HepG2 (cell line): ENCODE measurements around the gene LYPD1. TPM values are rescaled to one million over a fixed set of nuclear protein-coding genes. Genes with fewer than 3 reads are reported as not detected.

Source experiments
- ATAC-seq: fragments of 200-7000 bp; cut with Tn5 transposase; 3 replicates; pipeline ENCODE4 v1.9.1; 2020; ENCODE audit warnings: mild to moderate bottlenecking, moderate library complexity
- BruUV-seq: library from RNA; stranded (reverse); fragments of 400-500 nt; replicated peaks from 2 replicates; lab custom pipeline; 2021; lab: Mats Ljungman, UMichigan
- CTCF ChIA-PET: fragments of 300-600 bp; formaldehyde crosslinking; extraction: SDS; loops from one replicate; lab custom pipeline; 2021; ENCODE audit warnings: low total read pairs, inconsistent platforms, low intra/inter-chr PET ratio; lab: Yijun Ruan, JAX
- POLR2A ChIA-PET: fragments of 350-600 bp; sonication (Branson Sonifier 250); formaldehyde crosslinking; loops from one replicate; lab custom pipeline; 2020; ENCODE audit warnings: antibody characterized with exemption, inconsistent platforms; lab: Yijun Ruan, JAX
- DNase-seq: peaks from one replicate; pipeline ENCODE4 v3.0.0-alpha.2; 2015; ENCODE audit warnings: low spot score
- FAIRE-seq: peaks from 3 replicates; lab custom pipeline; 2011; peaks lifted over from hg19 to GRCh38; lab: Jason Lieb, UNC
- H2AFZ ChIP-seq: one replicate; pipeline ENCODE4 v1.6.1; 2011; ENCODE audit warnings: low read length, inconsistent platforms
- H3K27ac ChIP-seq: fragments of 300-600 bp; 3 replicates; pipeline ENCODE4 v1.8.0; 2011; ENCODE audit warnings: mixed run types, mild to moderate bottlenecking, mixed read lengths, low read length, inconsistent platforms; ENCODE audit not compliant: insufficient read depth; ENCODE audit errors: extremely low read length
- H3K27me3 ChIP-seq, 2 experiments: fragments of 200-600 bp in 1 of 2; 2 replicates in 1 of 2; 3 replicates in 1 of 2; pipeline versions ENCODE4 v1.6.0 to v1.8.0; 2011; ENCODE audit warnings: low read length in 2 of 2, mild to moderate bottlenecking in 2 of 2, moderate library complexity in 2 of 2, inconsistent platforms in 1 of 2; ENCODE audit not compliant: insufficient read depth in 2 of 2, control insufficient read depth in 1 of 2
- H3K36me3 ChIP-seq, 2 experiments: fragments of 200-600 bp in 1 of 2; replicated peaks in 1 of 2; 2 replicates in 1 of 2; 3 replicates in 1 of 2; pipeline versions ENCODE4 v1.5.1 to v1.8.0; 2011; ENCODE audit warnings: low read length in 2 of 2, inconsistent platforms in 1 of 2; ENCODE audit not compliant: insufficient read depth in 2 of 2, control insufficient read depth in 1 of 2
- H3K4me1 ChIP-seq: 2 replicates; pipeline ENCODE4 v1.5.1; 2012; ENCODE audit warnings: low read length, inconsistent platforms; ENCODE audit not compliant: insufficient read depth
- H3K4me2 ChIP-seq: 2 replicates; pipeline ENCODE4 v1.6.0; 2011; ENCODE audit warnings: low read depth, low read length, inconsistent platforms
- H3K4me3 ChIP-seq, 3 experiments: fragments of 200-600 bp in 1 of 3; sonication (generic), shearing (Covaris generic) in 1 of 3; replicated peaks in 1 of 3; 2 replicates each; pipeline ENCODE4 v1.5.1; 2011 to 2016; ENCODE audit warnings: low read length in 3 of 3, inconsistent platforms in 2 of 3, low read depth in 2 of 3, mild to moderate bottlenecking in 2 of 3, control low read depth in 1 of 3, mixed read lengths in 1 of 3; ENCODE audit not compliant: insufficient read depth in 1 of 3
- H3K79me2 ChIP-seq: one replicate; pipeline ENCODE4 v1.6.1; 2011; ENCODE audit warnings: low read length, inconsistent platforms; ENCODE audit not compliant: insufficient read depth
- H3K9ac ChIP-seq: 2 replicates; pipeline ENCODE4 v1.6.0; 2011; ENCODE audit warnings: mild to moderate bottlenecking, low read depth, low read length, inconsistent platforms; ENCODE audit not compliant: insufficient read depth
- H3K9me3 ChIP-seq: 2 replicates; pipeline ENCODE4 v1.5.1; 2012; ENCODE audit warnings: mild to moderate bottlenecking, low read length
- H4K20me1 ChIP-seq: 2 replicates; pipeline ENCODE4 v1.6.0; 2011; ENCODE audit warnings: inconsistent platforms, mild to moderate bottlenecking, low read length, moderate library complexity; ENCODE audit not compliant: insufficient read depth
- ARID2 ChIP-seq: sonication (generic); formaldehyde crosslinking; IDR thresholded peaks from 2 replicates; pipeline ENCODE4 v1.8.1; 2022; ENCODE audit warnings: mild to moderate bottlenecking, missing genetic modification reagents, borderline replicate concordance
- CHCHD3 ChIP-seq: sonication (generic); formaldehyde crosslinking; IDR thresholded peaks from 2 replicates; pipeline ENCODE4 v1.8.0; 2022; ENCODE audit warnings: mild to moderate bottlenecking, missing genetic modification reagents, moderate library complexity
- DMAP1 ChIP-seq: IDR thresholded peaks from 2 replicates; pipeline ENCODE4 v1.6.1; 2016
- ESRRA ChIP-seq: sonication (generic); formaldehyde crosslinking; IDR thresholded peaks from 2 replicates; pipeline ENCODE4 v1.5.1; 2020; ENCODE audit warnings: mild to moderate bottlenecking, low read depth, missing genetic modification reagents
- FOXA1 ChIP-seq, 2 experiments: fragments of 450-650 bp in 1 of 2; sonication (generic) in 1 of 2; formaldehyde crosslinking in 1 of 2; IDR thresholded peaks; 2 replicates each; pipeline versions ENCODE4 v1.4.0 to v1.6.1; 2016 to 2020; ENCODE audit warnings: missing genetic modification reagents in 1 of 2
- KDM4B ChIP-seq: sonication (generic); formaldehyde crosslinking; IDR thresholded peaks from 2 replicates; pipeline ENCODE4 v1.4.0; 2020; ENCODE audit warnings: missing genetic modification reagents
- MNT ChIP-seq: fragments of 450-650 bp; IDR thresholded peaks from 2 replicates; pipeline ENCODE4 v1.6.1; 2016
- NFYB ChIP-seq: sonication (generic); formaldehyde crosslinking; IDR thresholded peaks from 2 replicates; pipeline ENCODE4 v1.4.0; 2020; ENCODE audit warnings: missing genetic modification reagents
- POGZ ChIP-seq: sonication (generic); formaldehyde crosslinking; IDR thresholded peaks from 2 replicates; pipeline ENCODE4 v1.4.0; 2020; ENCODE audit warnings: mild to moderate bottlenecking, missing genetic modification reagents
- PTBP1 ChIP-seq: fragments of 200-400 bp; formaldehyde crosslinking; IDR thresholded peaks from 2 replicates; pipeline ENCODE4 v1.6.1; 2018; ENCODE audit warnings: low read length, low read depth; ENCODE audit not compliant: poor library complexity, severe bottlenecking
- RAD21 ChIP-seq: fragments of 450-650 bp; formaldehyde crosslinking; IDR thresholded peaks from 2 replicates; pipeline ENCODE4 v1.5.0; 2020; ENCODE audit warnings: mild to moderate bottlenecking
- SRY ChIP-seq: sonication (generic); formaldehyde crosslinking; IDR thresholded peaks from 2 replicates; pipeline ENCODE4 v1.8.0; 2022; ENCODE audit warnings: mild to moderate bottlenecking, missing genetic modification reagents
- ZNF101 ChIP-seq: sonication (generic); formaldehyde crosslinking; IDR thresholded peaks from 2 replicates; pipeline ENCODE4 v1.4.0; 2020; ENCODE audit warnings: mild to moderate bottlenecking, low read depth, missing genetic modification reagents, borderline replicate concordance
- ZNF431 ChIP-seq: sonication (generic); formaldehyde crosslinking; IDR thresholded peaks from 2 replicates; pipeline ENCODE4 v1.9.0; 2022; ENCODE audit warnings: missing genetic modification reagents, low read depth, mild to moderate bottlenecking, borderline replicate concordance
- ZNF589 ChIP-seq: sonication (generic); formaldehyde crosslinking; conservative IDR thresholded peaks from 2 replicates; pipeline ENCODE4 v1.8.0; 2022; ENCODE audit warnings: mild to moderate bottlenecking, moderate library complexity, missing genetic modification reagents
- ZNF788 ChIP-seq: sonication (generic); formaldehyde crosslinking; IDR thresholded peaks from 2 replicates; pipeline ENCODE4 v1.5.0; 2020; ENCODE audit warnings: mild to moderate bottlenecking, missing genetic modification reagents, borderline replicate concordance
- WGBS: methylation state at CpG from one replicate; pipeline ENCODE4 v1.1.6; 2017; ENCODE audit warnings: low lambda C conversion rate; 5-methylcytosine and 5-hydroxymethylcytosine counted together
- in situ Hi-C: cut with HindIII; loops from 2 replicates; pipeline ENCODE4 v1.10.0; 2017; ENCODE audit warnings: low pct_unique_long_range_greater_than_20kb; ENCODE audit not compliant: extremely low pct_ligation_motif_present
- intact Hi-C: fragments of 100-400 bp; cut with micrococcal nuclease; formaldehyde crosslinking; loops from one replicate; pipeline ENCODE4 v1.10.0; 2022; ENCODE audit not compliant: unreplicated experiment
- polyA plus RNA-seq, 8 experiments: library from polyadenylated mRNA; depleted of rRNA in 3 of 8; stranded (reverse) in 7 of 8; unstranded in 1 of 8; fragments of >200 nt; fragmentation: Illumina TruSeq in 4 of 8; extraction: Trizol in 4 of 8; gene quantifications; 2 replicates each; pipeline versions ENCODE4 v1.2.1 to v1.2.3, GENCODE V29; 2011 to 2016; ENCODE audit warnings: low read depth in 4 of 8, missing spikeins in 1 of 8, mixed read lengths in 1 of 8; ENCODE audit not compliant: insufficient read depth in 1 of 8
- total RNA-seq, 5 experiments: library from RNA; depleted of rRNA; stranded (reverse); fragments of >200 nt; fragmentation: Illumina TruSeq; extraction: Trizol; gene quantifications; 2 replicates each; pipeline ENCODE4 v1.2.3, GENCODE V29; 2016; ENCODE audit warnings: low read depth in 1 of 5
- TF ChIP-seq, protein P1 (sequence below): sonication (generic); formaldehyde crosslinking; IDR thresholded peaks from 2 replicates; pipeline ENCODE4 v1.4.0; 2020; ENCODE audit warnings: mild to moderate bottlenecking, missing genetic modification reagents

LYPD1 gene
- total and polyA plus RNA-seq, 2 of the 13 experiments (the other 11 are each of a cell fraction or from before 2014, with no cell fraction given) = not detected

DNA sequence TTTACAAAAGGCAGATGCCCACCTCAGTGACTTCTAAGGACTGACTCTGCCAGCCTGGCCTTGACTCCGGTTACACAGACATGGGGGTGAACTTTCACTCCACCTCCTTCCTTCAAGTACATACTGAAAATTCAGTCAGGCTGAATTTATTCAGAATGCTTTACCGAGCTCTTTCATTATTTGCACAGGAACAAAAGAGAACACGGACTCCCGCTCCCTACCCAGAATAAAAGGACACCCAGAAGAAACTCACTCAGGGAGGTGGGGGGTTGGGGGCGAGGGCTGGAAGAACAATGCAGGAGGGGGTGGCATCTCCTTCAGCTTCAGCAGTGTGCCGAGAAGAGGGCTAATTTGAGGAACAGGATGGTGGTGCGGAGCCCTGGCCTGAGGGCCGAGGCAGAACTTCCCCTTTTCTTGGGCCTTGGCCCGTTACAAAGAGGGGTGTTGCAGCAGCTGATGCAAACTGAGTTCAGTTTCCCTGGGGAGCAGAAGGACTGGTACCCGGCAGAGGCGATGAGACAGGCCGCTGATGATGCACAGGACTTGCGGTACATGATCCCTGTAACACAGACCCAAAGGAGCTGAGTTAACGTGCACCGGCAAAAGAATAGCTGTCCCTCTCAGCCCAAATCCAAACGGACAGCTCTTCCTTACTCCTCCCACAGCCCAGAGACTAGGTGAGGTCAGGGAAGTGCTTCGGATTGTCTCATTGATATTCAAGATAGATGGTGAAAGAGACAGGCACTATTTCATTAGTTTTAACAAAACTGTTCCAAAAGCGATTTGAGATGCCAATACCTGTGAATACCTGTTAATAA is 24.1 kb downstream of the LYPD1 start:
- 65% methylated on average over 18 of the region's 18 CpGs for WGBS
- ATAC-seq = no peak
- no peak overlapping the region for H3K4me2 ChIP-seq
- H3K4me1 ChIP-seq = peaks cover 8% of the 10 kb centered on the region; the same call in 1 of the 2 replicates
- no peaks in the 10 kb centered on the region for H3K27me3 ChIP-seq
- H3K9me3 ChIP-seq = no peaks in the 10 kb centered on the region
- FAIRE-seq = no peak
- H3K27ac ChIP-seq = no peak overlapping the region
- in situ Hi-C loops = no loop called here
- CTCF ChIA-PET = no interaction called here
- H3K79me2 ChIP-seq = no peaks in the 10 kb centered on the region
- DNase-seq = no peak
- no peaks in the 10 kb centered on the region for H4K20me1 ChIP-seq
- no peak overlapping the region for H3K9ac ChIP-seq
- H3K4me3 ChIP-seq = no peak overlapping the region
- H2AFZ ChIP-seq = no peak overlapping the region
- no peaks in the 10 kb centered on the region for H3K36me3 ChIP-seq
- intact Hi-C loops = no loop called here
- BruUV-seq = no TSS peak
- POLR2A ChIA-PET = no interaction called here
- no peak for TF ChIP-seq ZNF101 (CRISPR knock-in tag)
- no peak for TF ChIP-seq PTBP1
- TF ChIP-seq ESRRA (CRISPR knock-in tag) = no peak
- TF ChIP-seq ZNF589 = no peak
- TF ChIP-seq POGZ (CRISPR knock-in tag) = no peak
- TF ChIP-seq, protein P1, sequence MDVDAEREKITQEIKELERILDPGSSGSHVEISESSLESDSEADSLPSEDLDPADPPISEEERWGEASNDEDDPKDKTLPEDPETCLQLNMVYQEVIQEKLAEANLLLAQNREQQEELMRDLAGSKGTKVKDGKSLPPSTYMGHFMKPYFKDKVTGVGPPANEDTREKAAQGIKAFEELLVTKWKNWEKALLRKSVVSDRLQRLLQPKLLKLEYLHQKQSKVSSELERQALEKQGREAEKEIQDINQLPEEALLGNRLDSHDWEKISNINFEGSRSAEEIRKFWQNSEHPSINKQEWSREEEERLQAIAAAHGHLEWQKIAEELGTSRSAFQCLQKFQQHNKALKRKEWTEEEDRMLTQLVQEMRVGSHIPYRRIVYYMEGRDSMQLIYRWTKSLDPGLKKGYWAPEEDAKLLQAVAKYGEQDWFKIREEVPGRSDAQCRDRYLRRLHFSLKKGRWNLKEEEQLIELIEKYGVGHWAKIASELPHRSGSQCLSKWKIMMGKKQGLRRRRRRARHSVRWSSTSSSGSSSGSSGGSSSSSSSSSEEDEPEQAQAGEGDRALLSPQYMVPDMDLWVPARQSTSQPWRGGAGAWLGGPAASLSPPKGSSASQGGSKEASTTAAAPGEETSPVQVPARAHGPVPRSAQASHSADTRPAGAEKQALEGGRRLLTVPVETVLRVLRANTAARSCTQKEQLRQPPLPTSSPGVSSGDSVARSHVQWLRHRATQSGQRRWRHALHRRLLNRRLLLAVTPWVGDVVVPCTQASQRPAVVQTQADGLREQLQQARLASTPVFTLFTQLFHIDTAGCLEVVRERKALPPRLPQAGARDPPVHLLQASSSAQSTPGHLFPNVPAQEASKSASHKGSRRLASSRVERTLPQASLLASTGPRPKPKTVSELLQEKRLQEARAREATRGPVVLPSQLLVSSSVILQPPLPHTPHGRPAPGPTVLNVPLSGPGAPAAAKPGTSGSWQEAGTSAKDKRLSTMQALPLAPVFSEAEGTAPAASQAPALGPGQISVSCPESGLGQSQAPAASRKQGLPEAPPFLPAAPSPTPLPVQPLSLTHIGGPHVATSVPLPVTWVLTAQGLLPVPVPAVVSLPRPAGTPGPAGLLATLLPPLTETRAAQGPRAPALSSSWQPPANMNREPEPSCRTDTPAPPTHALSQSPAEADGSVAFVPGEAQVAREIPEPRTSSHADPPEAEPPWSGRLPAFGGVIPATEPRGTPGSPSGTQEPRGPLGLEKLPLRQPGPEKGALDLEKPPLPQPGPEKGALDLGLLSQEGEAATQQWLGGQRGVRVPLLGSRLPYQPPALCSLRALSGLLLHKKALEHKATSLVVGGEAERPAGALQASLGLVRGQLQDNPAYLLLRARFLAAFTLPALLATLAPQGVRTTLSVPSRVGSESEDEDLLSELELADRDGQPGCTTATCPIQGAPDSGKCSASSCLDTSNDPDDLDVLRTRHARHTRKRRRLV (CRISPR knock-in tag) = no peak
- TF ChIP-seq ARID2 = no peak
- no peak for TF ChIP-seq SRY (CRISPR knock-in tag)
- TF ChIP-seq RAD21 = no peak
- no peak for TF ChIP-seq NFYB (CRISPR knock-in tag)
- no peak for TF ChIP-seq ZNF788
- no peak for TF ChIP-seq KDM4B
- no peak for TF ChIP-seq MNT
- TF ChIP-seq DMAP1 = no peak
- TF ChIP-seq ZNF431 (CRISPR knock-in tag) = no peak
- TF ChIP-seq FOXA1 (IDR thresholded peaks at IDR 0.05) = no peak
- TF ChIP-seq FOXA1 (CRISPR knock-in tag; IDR thresholded peaks at IDR 0.05) = no peak
- TF ChIP-seq CHCHD3 (CRISPR knock-in tag) = no peak
